Measurements from ENCODE around the gene PLEKHA1.

Gene PLEKHA1

GRCh38 chr10:122388287-122388997, 13.9 kb downstream of the PLEKHA1 start:
- TF ChIP-seq FOXP2 (optimal IDR thresholded peaks at IDR 0.05; ENCODE audit: borderline replicate concordance, extremely low read depth, extremely low read length, insufficient read depth) (no peak), TAF1 (IDR thresholded peaks at IDR 0.05; ENCODE audit: borderline replicate concordance, insufficient read depth, low read length) (no peak), REST (IDR thresholded peaks at IDR 0.05; ENCODE audit: insufficient read depth in 1 of 2, low read depth in 2 of 2, low read length in 2 of 2) (no peak), POLR2AphosphoS5 (IDR thresholded peaks at IDR 0.05; ENCODE audit: low read depth, low read length) (no peak), SIN3A (IDR thresholded peaks at IDR 0.05; ENCODE audit: borderline replicate concordance, insufficient read depth, low read length) (no peak)

GRCh38 chr10:122390271-122390670, 15.8 kb downstream of the PLEKHA1 start:
- TF ChIP-seq REST (IDR thresholded peaks at IDR 0.05; ENCODE audit: insufficient read depth in 1 of 2, low read depth in 2 of 2, low read length in 2 of 2) (no peak), FOXP2 (optimal IDR thresholded peaks at IDR 0.05; ENCODE audit: borderline replicate concordance, extremely low read depth, extremely low read length, insufficient read depth) (no peak), POLR2AphosphoS5 (IDR thresholded peaks at IDR 0.05; ENCODE audit: low read depth, low read length) (no peak), TAF1 (IDR thresholded peaks at IDR 0.05; ENCODE audit: borderline replicate concordance, insufficient read depth, low read length) (no peak), SIN3A (IDR thresholded peaks at IDR 0.05; ENCODE audit: borderline replicate concordance, insufficient read depth, low read length) (no peak)

- TF ChIP-seq REST (IDR thresholded peaks at IDR 0.05; ENCODE audit: insufficient read depth in 1 of 2, low read depth in 2 of 2, low read length in 2 of 2) (no peak), FOXP2 (optimal IDR thresholded peaks at IDR 0.05; ENCODE audit: borderline replicate concordance, extremely low read depth, extremely low read length, insufficient read depth) (no peak), TAF1 (IDR thresholded peaks at IDR 0.05; ENCODE audit: borderline replicate concordance, insufficient read depth, low read length) (no peak), SIN3A (IDR thresholded peaks at IDR 0.05; ENCODE audit: borderline replicate concordance, insufficient read depth, low read length) (no peak), POLR2AphosphoS5 (IDR thresholded peaks at IDR 0.05; ENCODE audit: low read depth, low read length) (no peak)
Measured at GRCh38 chr10:122390679-122391078, 16.2 kb downstream of the PLEKHA1 start.

GRCh38 chr10:122391875-122392274, 17.4 kb downstream of the PLEKHA1 start:
- TF ChIP-seq SIN3A (IDR thresholded peaks at IDR 0.05; ENCODE audit: borderline replicate concordance, insufficient read depth, low read length) (no peak), TAF1 (IDR thresholded peaks at IDR 0.05; ENCODE audit: borderline replicate concordance, insufficient read depth, low read length) (no peak), POLR2AphosphoS5 (IDR thresholded peaks at IDR 0.05; ENCODE audit: low read depth, low read length) (no peak), REST (IDR thresholded peaks at IDR 0.05; ENCODE audit: insufficient read depth in 1 of 2, low read depth in 2 of 2, low read length in 2 of 2) (no peak), FOXP2 (optimal IDR thresholded peaks at IDR 0.05; ENCODE audit: borderline replicate concordance, extremely low read depth, extremely low read length, insufficient read depth) (no peak)

All from PFSK-1 (cell line).